GM18868 (cell line): Measurements from ENCODE around the gene TFCP2.

Source experiments
- ATAC-seq: cut with Tn5 transposase; IDR thresholded peaks from one replicate; pipeline ENCODE4 v1.9.1; 2021; ENCODE audit warnings: mild to moderate bottlenecking, moderate library complexity; ENCODE audit not compliant: unreplicated experiment

The TFCP2 gene

GRCh38 chr12:51197736-51198567, 25.0 kb upstream of the TFCP2 start:
- no peak for ATAC-seq

DNA sequence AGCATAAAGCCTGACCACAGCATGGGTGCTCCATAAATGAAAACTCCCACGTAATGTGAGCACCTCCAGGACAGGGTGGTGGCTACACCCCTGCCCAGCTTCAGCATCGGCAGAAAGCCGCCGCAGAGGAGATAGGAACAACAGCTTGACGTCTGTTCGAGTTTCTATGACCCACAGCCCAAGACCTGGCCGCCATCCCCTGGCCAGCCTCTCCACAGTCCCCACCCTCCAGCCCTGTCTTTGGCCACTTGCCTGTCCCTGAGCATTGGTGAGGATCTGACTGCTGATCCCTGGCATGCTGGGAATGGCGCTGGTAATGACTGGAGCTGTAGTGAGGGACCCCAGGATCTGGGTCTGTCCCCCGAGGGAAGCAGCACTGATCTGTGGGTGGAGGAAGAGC, 23.6 kb upstream of the TFCP2 start:
- ATAC-seq, result no peak

DNA sequence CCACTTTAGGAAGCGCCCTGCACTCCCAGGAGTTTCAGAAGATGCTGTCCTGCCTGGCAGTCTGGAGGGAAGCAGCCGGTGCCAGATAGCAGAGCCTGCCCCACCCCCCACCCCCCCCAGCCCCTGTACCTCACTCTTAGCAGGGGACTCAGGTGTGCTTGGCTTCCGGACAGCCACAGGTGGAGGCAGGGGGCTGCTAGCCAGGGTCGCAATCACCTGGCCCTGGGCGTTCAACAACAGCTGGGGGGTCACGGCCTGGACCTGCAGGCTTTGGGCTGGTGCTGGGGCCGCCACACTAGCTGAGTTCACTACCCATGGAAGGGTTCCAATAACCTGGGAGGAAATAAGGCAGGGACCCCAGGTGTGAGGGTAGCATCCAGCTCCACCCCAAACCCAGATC, 22.9 kb upstream of the TFCP2 start:
- no peak for ATAC-seq

DNA sequence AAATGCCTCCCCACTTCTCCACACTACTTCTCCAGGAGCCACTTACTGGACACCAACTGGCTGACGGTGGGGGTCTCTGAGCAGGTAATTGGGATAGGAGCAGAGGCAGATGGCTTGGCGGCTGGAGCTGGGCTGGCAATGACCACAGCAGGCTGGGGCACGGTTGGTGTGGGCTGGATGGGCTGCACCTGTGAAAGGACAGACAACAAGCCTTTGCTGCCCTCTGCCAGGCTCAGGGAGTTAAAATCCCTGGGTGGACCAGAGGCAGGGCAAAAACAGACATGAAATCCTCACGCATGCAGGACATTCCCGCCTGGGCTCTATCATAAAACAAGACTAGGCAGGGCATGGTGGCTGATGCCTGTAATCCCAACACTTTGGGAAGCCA, 19.3 kb upstream of the TFCP2 start:
- ATAC-seq, result no peak

DNA sequence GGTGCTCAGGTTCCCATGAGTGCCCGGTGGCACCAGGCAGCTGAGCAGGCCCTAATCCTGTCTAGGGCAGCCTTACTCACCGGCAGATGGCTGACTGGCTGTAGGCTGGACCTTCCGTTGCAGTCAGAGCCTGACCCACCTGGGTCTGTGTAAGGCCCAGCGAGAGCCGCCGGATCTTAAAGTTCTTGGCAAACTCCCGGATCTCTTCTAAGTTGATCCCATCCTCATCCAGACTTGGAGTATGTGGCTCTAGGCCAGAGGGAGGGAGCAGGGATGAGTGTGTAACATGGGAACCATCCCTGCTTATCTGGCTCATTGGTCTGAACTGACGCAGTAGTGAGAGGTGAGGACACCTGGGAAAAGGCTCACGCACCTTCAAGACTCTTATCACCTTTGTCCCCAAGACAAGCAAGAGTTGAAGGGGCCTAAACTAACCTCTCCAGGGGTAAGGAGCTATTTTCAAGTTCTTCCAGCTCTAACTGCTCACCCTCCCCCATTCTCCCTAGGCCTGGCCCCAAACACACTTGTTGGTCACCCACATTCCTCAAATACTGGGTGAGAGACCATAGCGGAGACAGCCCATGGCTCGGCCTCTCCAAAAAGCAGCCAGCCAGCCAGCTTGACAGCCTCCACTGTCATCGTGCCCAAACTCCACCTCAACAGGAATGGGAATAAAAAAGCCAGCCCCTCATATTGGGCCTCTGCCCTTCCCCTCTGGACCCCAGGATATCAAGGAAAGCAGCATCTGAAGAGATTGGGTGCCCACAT, 18.8 kb upstream of the TFCP2 start:
- no peak for ATAC-seq

- no peak for ATAC-seq
Observed at GRCh38 chr12:51190820-51191219, 17.9 kb upstream of the TFCP2 start.

- no peak for ATAC-seq
Observed at GRCh38 chr12:51189790-51190355, 16.9 kb upstream of the TFCP2 start.

DNA sequence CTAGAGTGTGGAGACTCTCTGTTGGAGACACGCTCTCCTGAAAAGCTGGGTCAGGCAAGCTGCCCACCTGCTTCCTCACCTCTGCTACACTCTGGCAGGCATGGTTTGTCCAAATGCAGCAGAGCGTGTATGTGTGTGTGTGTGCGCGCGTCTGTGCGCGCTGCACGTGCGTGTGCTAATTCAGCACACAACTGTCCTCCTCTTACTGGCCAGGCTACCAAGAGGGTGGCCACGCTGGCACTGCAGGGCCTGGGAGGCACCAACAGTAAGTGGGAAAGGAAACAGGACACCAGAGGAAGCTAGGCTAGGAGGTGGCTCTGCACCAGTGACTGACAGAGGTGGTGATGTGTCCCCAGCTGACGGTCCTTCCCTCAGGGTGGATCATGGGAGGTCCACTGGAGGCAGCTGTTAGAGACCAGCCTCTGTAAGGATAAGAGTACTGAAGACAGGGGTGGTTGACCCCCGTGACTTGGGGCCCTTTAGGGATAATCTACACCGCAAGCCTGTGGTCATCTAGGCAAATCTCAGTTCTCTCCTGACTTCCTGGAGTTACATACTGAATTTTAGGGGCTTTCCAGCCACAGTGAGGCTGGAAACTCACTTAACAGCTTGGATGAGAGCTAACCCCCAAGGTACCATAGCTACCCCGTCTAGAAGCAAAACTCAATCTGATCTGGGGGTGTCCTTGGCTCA, 15.6 kb upstream of the TFCP2 start:
- peak; percentile 59 for ATAC-seq

GRCh38 chr12:51187370-51187987, 14.5 kb upstream of the TFCP2 start:
- ATAC-seq, result no peak

DNA sequence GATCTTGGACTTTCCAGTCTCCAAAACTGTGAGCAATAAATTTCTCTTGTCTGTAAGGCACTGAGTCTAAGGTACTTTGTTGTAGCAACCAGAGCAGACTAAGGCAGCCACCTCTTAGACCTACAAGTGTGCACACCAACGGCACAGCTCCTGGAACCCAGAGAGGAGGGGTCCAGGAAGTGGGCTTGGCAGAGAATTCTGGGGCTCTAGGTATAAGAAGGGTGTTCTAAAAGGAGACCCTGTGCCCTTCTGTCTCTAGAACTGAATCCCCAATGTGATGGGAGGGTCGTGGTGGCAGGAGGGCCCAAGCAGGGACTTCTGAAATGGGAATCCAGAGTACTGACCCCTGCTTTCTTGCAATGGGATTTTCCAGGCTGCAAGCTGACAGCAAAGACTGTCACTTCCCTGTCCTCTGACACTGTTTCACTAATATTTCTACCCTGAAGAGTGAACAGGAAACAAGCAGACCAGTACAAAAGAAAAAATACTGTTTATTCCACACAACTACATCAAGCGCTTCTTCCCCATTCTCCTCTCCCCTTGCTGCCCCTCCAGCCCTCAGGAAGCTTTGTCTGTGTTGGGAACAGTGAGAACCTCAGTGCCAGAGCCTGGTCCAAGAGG, 13.6 kb upstream of the TFCP2 start:
- no peak for ATAC-seq

GRCh38 chr12:51185171-51185717, 12.3 kb upstream of the TFCP2 start:
- ATAC-seq, result no peak

DNA sequence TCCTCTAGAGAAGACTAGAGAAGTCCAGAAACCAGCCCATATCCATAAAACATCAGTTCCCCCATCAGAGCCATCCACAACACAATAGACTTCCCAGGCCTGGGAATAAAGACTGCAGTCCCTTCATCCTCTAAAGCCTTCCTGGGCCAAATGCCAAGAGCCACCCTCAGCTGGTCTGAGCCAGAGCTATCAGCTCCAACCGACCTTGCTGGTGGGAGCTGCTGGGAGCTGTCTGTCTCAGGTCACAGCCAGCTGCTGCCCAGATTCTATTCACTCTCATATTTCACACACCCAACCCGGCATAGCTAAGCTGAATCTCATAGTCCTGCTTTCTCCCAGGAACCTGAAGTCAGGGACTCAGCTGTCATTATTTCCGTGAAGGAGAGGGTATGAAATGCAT, 10.9 kb upstream of the TFCP2 start:
- no peak for ATAC-seq

- ATAC-seq, result no peak
Observed at GRCh38 chr12:51183349-51183748, 10.4 kb upstream of the TFCP2 start.

GRCh38 chr12:51181558-51181957, 8.6 kb upstream of the TFCP2 start:
- ATAC-seq, result no peak

DNA sequence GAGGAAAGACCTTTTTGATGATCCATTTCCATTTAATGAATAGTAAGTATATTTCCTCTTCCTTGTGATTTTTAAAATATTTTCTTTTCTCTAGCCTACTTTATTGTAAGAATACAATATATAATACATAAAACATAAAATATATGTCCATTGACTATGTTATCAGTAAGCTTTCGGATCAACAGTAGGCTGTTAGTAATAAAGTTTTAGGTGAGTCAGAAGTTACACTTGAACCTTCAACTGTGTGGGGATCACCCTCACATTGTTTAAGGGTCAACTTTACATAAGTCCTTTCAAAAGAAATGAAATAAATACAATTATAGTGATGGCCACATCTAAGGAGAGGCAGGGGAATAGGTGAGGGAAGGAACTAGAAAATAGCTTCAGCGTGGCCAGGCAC, 5.0 kb upstream of the TFCP2 start:
- ATAC-seq, result no peak

- ATAC-seq, result no peak
Observed at GRCh38 chr12:51174501-51174900, 1.6 kb upstream of the TFCP2 start.

- peak; percentile 10 for ATAC-seq
Observed at GRCh38 chr12:51171884-51172514, 936 bp downstream of the TFCP2 start.

DNA sequence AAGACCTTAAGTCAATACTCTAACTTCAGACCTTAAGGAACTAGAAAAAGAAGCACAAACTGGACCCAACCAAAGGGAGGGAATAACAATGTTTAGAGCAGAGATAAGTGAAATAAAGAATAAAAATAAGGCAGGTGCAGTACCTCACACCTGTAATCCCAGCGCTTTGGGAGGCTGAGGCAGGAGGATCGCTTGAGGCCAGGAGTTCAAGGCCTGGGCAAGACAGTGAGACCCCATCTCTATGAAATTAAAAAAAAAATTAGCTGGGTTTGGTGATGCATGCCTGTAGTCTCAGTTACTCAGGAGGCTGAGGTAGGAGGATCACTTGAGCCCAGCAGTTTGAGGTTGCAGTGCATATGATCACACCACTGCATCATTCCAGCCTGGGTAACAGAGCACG, 9.1 kb downstream of the TFCP2 start:
- no peak for ATAC-seq

DNA sequence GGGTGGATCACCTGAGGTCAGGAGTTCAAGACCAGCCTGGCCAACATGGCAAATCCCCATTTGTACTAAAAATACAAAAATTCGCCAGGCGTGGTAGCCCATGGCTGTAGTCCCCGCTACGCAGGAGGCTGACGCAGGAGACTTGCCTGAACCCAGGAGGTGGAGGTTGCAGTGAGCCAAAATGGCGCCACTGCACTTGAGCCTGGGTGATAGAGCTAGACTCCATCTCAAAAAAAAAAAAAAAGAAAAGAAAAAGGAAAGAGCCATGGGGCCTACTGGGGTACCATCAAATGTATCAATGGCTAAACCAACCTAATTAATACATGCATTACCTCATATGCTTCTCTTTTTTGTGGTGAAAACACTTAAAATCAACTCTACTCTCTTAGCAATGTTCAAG, 10.7 kb downstream of the TFCP2 start:
- no peak for ATAC-seq
